GM12891 (cell line): ENCODE data around the gene TH.

Source experiments
- POLR2A ChIP-seq: IDR thresholded peaks from 2 replicates; pipeline ENCODE4 v1.6.1; 2011; ENCODE audit warnings: low read depth, low read length, control low read depth
- POLR2AphosphoS5 ChIP-seq: IDR thresholded peaks from 2 replicates; pipeline ENCODE4 v1.6.1; 2011; ENCODE audit warnings: low read depth, low read length, control low read depth

GRCh38 chr11:2214527-2215229, 43.1 kb upstream of the TH start:
- TF ChIP-seq POLR2A (no peak), POLR2AphosphoS5 (no peak)
